Measurements from ENCODE around the gene PDE6G. TPM values are rescaled to one million over a fixed set of nuclear protein-coding genes. Genes with fewer than 3 reads are reported as not detected.
A peak's percentile ranks its signal among the peaks of the same experiment; 100 is the strongest.

PDE6G gene
- total and polyA plus RNA-seq, 4 donors = 0.25 to 1.9 (median 1.3) TPM

- Histone ChIP-seq H3K4me3 (ENCODE audit: low read depth in 1 of 3, low read length in 3 of 3) (peak overlapping the region; percentile 56 to 96 (median 89)), H3K36me3 (ENCODE audit: control insufficient read depth in 4 of 4, insufficient read depth in 3 of 4, low read depth in 1 of 4, low read length in 3 of 4) (peaks cover 11 to 40% (median 13%) of the 10 kb centered on the region in 4 donors), H3K27me3 (ENCODE audit: control insufficient read depth in 4 of 4, insufficient read depth in 4 of 4, low read length in 3 of 4) (no peaks in the 10 kb centered on the region), H3K9ac (ENCODE audit: low read depth in 1 of 2, low read length in 2 of 2) (peak overlapping the region; percentile 48 to 78), H3K4me1 (ENCODE audit: control insufficient read depth in 4 of 4, insufficient read depth in 4 of 4, low read length in 3 of 4) (peaks cover 7 to 41% (median 30%) of the 10 kb centered on the region in 4 donors), H3K9me3 (ENCODE audit: control insufficient read depth in 4 of 4, low read length in 3 of 4) (no peaks in the 10 kb centered on the region), H3K27ac (ENCODE audit: low read depth in 1 of 2, low read length in 2 of 2) (peak overlapping the region; percentile 85 to 95)
- TF ChIP-seq RAD21 (IDR thresholded peaks at IDR 0.05) = peak in 1 of 2 donors; percentile 11
- no peak for TF ChIP-seq EGR1 (IDR thresholded peaks at IDR 0.05; ENCODE audit: low read depth in 2 of 2)
- TF ChIP-seq SP1 (IDR thresholded peaks at IDR 0.05) = peak; percentile 50
- TF ChIP-seq RXRA (IDR thresholded peaks at IDR 0.05) = peak; percentile 16 to 38
- TF ChIP-seq TAF1 (conservative IDR thresholded peaks at IDR 0.05) = no peak
- TF ChIP-seq HNF4G (IDR thresholded peaks at IDR 0.05) = peak; percentile 41
- TF ChIP-seq CTCF (IDR thresholded peaks at IDR 0.05; ENCODE audit: low read depth, low read length, missing input control) = no peak
- peak; percentile 73 to 76 for TF ChIP-seq HNF4A (conservative IDR thresholded peaks at IDR 0.05)
- peak in 1 of 2 donors; percentile 35 for TF ChIP-seq GABPA (IDR thresholded peaks at IDR 0.05 in 1 of 2, conservative IDR thresholded peaks at IDR 0.05 in 1 of 2)
- TF ChIP-seq FOXA1 (IDR thresholded peaks at IDR 0.05) = no peak
- TF ChIP-seq NR2F2 (IDR thresholded peaks at IDR 0.05) = no peak
- no peak for TF ChIP-seq FOXA2 (IDR thresholded peaks at IDR 0.05)
- DNase-seq (ENCODE audit: low spot score) = no peak
- 12% methylated on average over 27 of the region's 27 CpGs for WGBS
Measured at GRCh38 chr17:81703747-81704654, 47.7 kb upstream of the PDE6G start.

GRCh38 chr17:81702934-81703746 is 46.8 kb upstream of the PDE6G start, which contains the start of gene MRPL12:
Gene MRPL12, plus strand, starts transcription at chr17:81703367. Its CDS starts 135 bp downstream, at chr17:81703502.
- DNase-seq (ENCODE audit: low spot score) = peak; percentile 92
- Histone ChIP-seq H3K27ac (ENCODE audit: low read depth in 1 of 2, low read length in 2 of 2) (peak within 1 kb of the TSS; percentile 85 to 95), H3K4me1 (ENCODE audit: control insufficient read depth in 4 of 4, insufficient read depth in 4 of 4, low read length in 3 of 4) (peaks cover 7 to 41% (median 30%) of the 10 kb centered on the region in 4 donors), H3K27me3 (ENCODE audit: control insufficient read depth in 4 of 4, insufficient read depth in 4 of 4, low read length in 3 of 4) (no peaks in the 10 kb centered on the region), H3K9ac (ENCODE audit: low read depth in 1 of 2, low read length in 2 of 2) (peak within 1 kb of the TSS; percentile 48 to 89), H3K9me3 (ENCODE audit: control insufficient read depth in 4 of 4, low read length in 3 of 4) (no peaks in the 10 kb centered on the region), H3K36me3 (ENCODE audit: control insufficient read depth in 4 of 4, insufficient read depth in 3 of 4, low read depth in 1 of 4, low read length in 3 of 4) (peaks cover 13 to 47% (median 17%) of the 10 kb centered on the region in 4 donors), H3K4me3 (ENCODE audit: low read depth in 1 of 3, low read length in 3 of 3) (peak within 1 kb of the TSS; percentile 56 to 96 (median 89))
- under 1% methylated on average over 102 of the region's 102 CpGs for WGBS
- TF ChIP-seq SP1 (IDR thresholded peaks at IDR 0.05) (peak; percentile 44), HNF4A (conservative IDR thresholded peaks at IDR 0.05) (no peak), HNF4G (IDR thresholded peaks at IDR 0.05) (no peak), TAF1 (conservative IDR thresholded peaks at IDR 0.05) (peak; percentile 62), MAX (IDR thresholded peaks at IDR 0.05) (peak; percentile 58), FOXA2 (IDR thresholded peaks at IDR 0.05) (no peak), RXRA (IDR thresholded peaks at IDR 0.05) (peak; percentile 69), YY1 (IDR thresholded peaks at IDR 0.05) (peak; percentile 78), RAD21 (IDR thresholded peaks at IDR 0.05) (peak in 1 of 2 donors; percentile 26), ZBTB33 (IDR thresholded peaks at IDR 0.05) (peak; percentile 98), EGR1 (IDR thresholded peaks at IDR 0.05; ENCODE audit: low read depth in 2 of 2) (peak in 1 of 2 donors; percentile 34), GABPA (IDR thresholded peaks at IDR 0.05 in 1 of 2, conservative IDR thresholded peaks at IDR 0.05 in 1 of 2) (peak in 1 of 2 donors; percentile 92), FOXA1 (IDR thresholded peaks at IDR 0.05) (no peak), CTCF (IDR thresholded peaks at IDR 0.05; ENCODE audit: low read depth, low read length, missing input control) (peak; percentile 39), ATF3 (IDR thresholded peaks at IDR 0.05) (no peak), REST (IDR thresholded peaks at IDR 0.05) (no peak), NR2F2 (IDR thresholded peaks at IDR 0.05) (no peak)
